AG20443 (cell line): ENCODE data around the gene ZWINT.

Experiments
- DNase-seq: peaks from one replicate; pipeline ENCODE4 v3.0.0; 2012; ENCODE audit warnings: low spot score, mixed read lengths

ZWINT gene

GRCh38 chr10:56360967-56361612 lies at the start of gene ZWINT:
Gene ZWINT (minus strand): TSS chr10:56361259. CDS start chr10:56361236, 23 bp downstream.
- peak; percentile 100 for DNase-seq

DNA sequence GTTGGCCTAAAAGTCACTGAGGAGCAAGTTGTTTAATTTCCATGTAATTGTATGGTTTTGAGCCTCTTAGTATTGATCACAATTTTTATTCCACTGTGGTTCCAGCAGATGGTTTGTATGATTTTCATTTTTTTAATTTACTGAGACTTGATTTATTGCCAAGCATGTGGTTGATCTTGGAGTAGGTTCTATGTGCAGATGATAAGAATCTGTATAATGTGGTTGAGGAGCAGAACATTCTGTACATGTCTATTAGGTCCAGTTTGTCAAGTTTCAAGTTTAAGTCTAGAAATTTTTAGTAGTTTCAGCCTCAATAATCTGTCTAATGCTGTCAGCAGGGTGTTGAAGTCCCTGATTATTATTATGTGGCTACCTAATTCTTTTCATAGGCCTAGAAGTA lies 22.7 kb upstream of the ZWINT start:
- no peak for DNase-seq

GRCh38 chr10:56370217-56371113 lies 9.4 kb upstream of the ZWINT start:
- DNase-seq: no peak

DNA sequence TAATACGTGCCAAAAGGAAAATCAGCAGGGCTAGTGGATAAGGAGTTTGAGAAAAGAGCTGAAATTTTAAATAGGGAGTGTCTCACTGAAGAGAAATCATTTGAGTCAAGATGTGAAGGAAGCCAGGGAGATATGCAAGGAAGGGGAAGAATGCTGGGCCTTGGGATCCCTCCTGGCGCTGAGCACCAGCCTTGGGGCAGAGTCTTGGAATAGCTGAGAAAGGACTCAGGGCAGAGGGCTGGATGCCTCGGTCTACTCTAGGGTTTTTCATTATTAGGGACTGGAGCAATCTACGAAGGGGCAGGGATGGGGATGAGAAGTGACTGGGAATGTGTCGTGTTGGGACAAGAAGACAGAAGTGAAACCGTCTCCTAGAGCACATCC lies 484 bp downstream of the ZWINT start:
- no peak for DNase-seq

GRCh38 chr10:56359837-56360236 lies 1.2 kb downstream of the ZWINT start:
- DNase-seq: no peak

GRCh38 chr10:56357018-56357417 lies 4.0 kb downstream of the ZWINT start:
- DNase-seq: no peak

DNA sequence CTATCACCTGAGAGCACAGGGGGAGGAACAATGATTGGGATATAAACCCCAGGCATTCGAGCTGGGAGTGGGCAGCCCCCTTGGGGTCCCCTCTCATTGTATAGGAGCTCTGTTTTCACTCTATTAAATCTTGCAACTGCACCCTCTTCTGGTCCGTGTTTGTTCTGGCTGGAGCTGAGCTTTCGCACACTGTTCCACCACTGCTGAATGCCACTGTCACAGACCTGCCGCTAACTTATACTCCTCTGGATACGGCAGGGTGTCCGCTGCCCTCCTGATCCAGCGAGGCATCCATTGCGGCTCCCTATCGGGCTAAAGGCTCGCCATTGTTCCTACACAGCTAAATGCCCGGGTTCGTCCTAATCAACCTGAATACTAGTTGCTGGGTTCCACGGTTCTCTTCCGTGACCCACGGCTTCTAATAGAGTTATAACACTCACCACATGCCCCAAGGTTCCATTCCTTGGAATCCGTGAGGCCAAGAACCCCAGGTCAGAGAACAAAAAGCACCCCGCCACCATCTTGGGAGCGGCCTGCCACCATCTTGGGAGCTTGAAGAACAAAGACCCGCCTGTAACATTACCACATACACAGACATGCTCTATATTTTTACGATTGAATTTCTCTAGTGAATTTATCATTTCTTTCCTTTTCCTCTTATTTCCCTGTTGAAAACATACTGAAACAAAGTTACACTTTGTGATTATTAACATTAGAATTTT lies 9.0 kb downstream of the ZWINT start:
- no peak for DNase-seq

DNA sequence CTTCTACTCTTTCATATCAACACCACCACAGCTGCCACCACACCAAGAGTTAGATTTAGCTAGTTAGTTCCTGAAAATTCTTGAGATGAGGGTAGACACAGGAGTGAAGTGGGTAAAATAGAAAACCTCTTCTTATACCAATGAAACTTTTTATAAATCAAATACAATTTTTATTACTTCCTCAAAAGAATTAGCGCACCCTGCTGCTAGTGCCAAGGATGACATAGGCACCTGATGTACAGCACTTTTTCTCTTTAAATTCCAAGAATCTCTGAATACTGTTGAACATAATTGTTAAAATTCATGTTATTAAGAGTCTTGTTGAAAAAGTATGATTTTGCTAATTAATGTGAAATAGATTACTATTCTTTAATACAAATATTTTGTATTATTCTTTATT lies 11.4 kb downstream of the ZWINT start:
- DNase-seq: no peak

- no peak for DNase-seq
These were observed 13.0 kb downstream of the ZWINT start for GRCh38 chr10:56348101-56348500.

GRCh38 chr10:56346845-56347415 lies 14.1 kb downstream of the ZWINT start:
- DNase-seq: no peak

GRCh38 chr10:56341612-56342011 lies 19.4 kb downstream of the ZWINT start:
- no peak for DNase-seq

GRCh38 chr10:56329961-56330360 lies 31.1 kb downstream of the ZWINT start:
- no peak for DNase-seq

GRCh38 chr10:56327118-56327517 lies 33.9 kb downstream of the ZWINT start:
- DNase-seq: no peak

DNA sequence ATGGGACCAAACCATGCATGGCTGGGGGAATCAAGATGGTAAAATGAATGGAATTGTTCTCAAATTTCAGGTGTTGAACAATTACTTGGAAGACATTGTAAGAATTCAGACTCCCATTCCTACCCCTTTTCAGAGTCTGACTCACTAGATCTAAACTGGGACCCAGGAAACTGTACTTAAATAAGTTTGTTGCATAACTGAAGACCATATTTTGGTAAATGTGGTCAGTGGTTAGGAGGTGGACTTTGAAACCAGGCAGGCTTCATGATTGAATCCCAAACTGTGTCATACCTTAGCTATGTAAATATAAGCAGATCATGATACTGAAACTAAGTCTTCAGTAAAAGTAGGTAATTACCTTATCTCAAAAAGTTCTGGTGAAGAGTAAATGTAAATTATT lies 41.7 kb downstream of the ZWINT start:
- no peak for DNase-seq

DNA sequence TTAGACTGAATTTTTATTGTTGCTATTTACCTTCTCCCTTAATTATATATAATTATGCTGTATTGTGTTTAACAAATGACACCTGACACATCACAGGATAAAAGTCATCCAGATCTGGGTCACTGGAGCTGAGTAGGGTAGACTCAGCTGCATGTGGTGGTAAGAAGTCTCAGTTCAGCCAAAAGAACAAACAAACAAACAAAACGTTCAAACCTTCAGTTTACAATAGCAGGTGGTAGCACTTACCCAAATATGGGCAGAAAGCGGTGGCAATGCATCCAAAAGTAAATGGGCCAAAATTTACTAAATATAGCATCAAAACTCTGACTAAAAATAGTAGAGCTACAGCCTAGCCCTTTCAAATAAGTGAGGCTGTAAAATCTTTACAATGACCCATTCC lies 42.2 kb downstream of the ZWINT start:
- DNase-seq: no peak

- DNase-seq: no peak
These were observed 43.5 kb downstream of the ZWINT start for GRCh38 chr10:56317603-56318002.

GRCh38 chr10:56316603-56317002 lies 44.5 kb downstream of the ZWINT start:
- no peak for DNase-seq
